GM19193 (cell line): Measurements from ENCODE around the gene KLHL29.

Source experiments
- POLR2A ChIP-seq: IDR thresholded peaks from 4 replicates; pipeline ENCODE4 v1.6.1; 2011; ENCODE audit not compliant: insufficient read depth, insufficient read length; ENCODE audit errors: extremely low read depth

The KLHL29 gene

DNA sequence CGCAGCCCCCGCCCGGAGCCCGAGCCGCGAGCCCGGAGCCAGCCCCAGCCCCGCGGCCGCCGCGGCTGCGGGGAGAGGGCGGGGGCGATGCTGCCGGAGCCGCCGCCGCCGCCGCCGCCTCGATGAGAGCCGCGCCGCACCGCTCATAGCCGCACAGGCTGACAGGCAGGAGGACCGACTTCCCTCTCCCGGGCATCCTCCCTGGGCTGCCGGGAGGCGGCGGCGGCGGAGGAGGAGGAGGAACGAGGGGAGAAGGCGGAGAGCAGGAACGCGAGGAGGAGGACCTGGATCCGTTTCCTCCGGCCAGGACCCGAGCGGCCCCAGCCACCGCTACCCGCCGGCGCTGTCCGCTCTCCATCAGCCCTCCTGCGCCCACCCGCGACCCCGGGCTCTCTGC is 370 bp downstream of the KLHL29 start:
- TF ChIP-seq POLR2A, result no peak

DNA sequence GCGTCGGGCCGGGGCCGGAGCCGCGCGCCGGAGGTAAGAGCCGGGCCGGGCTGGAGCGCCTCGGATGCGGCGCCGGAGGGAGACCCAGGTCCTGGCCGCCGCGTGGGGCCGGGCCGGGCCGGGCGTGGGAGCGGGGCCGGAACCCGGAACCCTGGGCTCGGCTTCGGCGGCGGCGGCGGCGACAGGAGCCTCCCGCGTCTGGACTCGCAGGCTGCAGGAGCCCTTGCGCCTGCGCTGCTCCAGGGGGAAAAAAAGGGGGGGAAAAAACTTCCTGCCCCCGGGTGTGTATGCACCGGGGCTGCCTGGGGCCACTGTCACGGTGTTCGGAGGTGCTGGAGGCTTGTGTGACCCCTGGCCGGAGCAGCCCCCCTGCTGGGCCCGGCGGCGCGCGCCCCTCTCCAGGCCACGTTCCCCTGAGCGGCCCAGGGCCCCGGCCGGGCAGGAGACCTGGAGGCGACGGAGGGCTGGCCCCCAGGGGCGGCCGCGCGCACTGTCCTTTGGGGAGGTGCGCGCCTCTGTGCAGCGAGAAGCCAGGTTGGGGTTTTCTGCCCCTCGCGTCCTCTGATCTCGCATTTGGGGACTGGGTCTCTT is 864 bp downstream of the KLHL29 start:
- no peak for TF ChIP-seq POLR2A

DNA sequence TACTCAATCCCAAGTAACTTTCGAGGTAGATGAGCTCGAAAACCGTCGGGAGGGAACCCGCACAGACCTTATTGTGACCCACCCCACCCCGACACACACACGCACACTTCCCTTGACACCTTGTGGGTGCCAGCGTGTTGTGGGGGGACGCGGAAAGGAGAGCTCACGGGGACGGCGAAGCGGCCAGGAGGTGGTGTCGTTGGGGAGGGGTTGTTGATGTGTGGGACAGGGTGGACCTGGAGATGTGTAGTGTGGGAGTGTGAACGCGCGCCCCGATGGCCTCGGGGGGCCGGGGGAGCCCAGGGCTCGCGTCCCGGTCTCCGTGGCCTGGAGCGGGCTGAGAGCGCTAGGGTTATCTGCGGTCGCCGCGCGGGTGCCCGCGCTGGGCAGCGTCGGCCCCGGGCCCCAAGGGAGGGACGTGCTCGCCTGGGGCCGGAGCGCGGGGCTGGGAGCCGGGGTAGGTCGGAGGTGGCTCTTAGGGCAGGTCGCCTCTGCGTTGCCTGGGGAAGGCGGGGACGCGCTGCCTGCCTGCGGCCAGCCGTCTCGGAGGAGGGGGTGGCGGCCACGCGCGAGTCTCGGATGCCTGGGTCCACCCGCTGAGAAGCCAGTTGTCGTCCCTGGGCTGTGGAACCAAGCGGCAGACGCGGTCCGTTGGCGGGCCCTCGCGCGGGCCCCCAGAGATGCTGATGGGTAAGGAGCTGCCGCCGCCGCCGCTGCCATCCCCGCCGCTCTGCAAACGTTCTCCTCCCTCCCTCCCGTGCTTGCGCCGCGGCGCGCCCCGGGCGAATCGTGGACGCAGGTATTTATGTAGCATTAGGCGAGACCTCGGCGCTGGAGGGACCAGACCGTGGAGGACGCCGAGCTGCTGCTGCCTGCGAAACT is 1.6 kb downstream of the KLHL29 start:
- TF ChIP-seq POLR2A, result no peak

DNA sequence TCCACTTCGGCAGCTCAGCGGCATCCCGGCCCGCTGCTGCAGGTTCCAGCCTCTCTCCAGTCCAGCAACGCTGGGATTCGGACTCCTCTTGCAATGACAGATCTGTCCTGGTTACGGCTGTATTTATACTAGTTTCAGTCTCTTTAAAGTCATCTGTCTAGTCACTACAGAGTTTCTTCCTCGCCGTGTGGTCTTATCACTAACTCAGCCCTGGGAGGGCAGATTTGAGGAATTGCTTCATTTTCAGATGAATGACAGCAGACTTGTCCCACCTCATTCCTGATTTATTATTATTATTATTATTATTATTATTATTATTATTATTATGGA is 2.2 kb downstream of the KLHL29 start:
- no peak for TF ChIP-seq POLR2A

DNA sequence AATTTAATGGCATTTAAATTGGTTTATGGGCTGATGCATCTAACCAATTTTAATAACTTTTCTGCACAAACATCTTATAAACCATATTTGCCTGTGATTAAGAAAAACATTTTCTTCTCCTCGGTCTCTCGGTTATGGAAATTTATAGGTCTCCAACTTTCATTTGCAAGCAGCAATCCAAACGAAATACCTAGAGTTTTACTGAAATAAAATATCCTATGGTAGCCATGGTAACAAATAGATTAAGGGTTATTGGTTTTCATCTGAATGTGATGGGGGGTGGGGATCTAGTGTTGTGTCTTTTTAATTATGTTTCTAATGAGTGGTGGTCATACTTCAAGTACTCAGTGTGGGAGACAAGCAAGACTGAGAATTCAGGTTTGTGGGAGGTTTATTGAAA is 2.9 kb downstream of the KLHL29 start:
- TF ChIP-seq POLR2A, result no peak

DNA sequence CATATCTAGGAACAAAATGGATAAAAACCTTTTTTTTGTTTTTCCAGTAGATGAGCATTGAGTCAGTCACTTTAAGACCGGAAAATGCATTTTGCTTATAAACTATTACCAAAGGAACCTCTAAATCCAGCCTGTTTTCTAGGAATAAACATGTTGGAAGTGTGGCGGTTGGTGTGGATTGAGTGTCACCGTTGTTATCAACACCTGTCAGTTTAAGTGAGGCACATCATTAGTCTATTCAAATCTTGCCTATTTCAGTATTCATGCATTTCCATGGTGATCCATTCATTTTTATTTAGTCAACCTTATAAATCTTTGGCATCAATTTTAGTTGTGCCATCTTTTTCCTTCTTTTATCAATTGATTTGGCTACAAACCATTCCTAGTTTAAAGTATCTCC is 3.3 kb downstream of the KLHL29 start:
- TF ChIP-seq POLR2A, result no peak

DNA sequence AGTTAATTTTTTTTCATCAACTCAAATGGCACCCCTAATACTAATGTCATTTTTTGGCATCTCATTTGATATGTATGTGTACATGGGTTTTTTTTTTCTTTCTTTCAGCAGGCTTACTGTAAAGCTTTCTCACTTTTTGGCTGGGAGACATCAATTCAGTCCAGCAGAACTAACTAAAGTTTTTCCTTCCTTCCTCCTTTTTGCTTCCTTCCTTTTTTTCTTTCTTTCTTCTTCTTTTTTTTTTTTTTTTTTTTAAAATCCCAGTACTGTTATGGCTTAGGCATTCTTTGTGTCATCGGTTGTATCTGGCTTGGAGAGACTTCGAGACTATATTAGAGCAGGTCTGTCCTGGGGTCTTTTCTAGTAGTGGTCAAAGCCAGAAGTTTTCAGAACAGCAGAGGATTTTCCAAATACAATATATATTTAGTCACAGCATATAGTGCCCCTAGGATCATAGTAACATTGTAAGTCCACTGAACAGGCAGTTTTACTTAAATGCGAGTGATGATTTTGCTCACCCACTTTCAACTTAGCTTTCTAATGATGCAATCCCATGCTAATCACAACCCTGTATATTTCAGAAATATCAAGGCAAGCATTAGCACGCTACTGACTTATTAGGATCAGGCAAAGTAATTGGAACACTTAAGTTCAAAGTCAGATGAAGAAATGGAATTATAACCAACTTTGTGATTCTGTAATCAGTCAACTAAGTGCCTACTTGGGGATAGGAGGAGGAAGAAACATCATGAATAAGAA is 4.0 kb downstream of the KLHL29 start:
- TF ChIP-seq POLR2A, result no peak

DNA sequence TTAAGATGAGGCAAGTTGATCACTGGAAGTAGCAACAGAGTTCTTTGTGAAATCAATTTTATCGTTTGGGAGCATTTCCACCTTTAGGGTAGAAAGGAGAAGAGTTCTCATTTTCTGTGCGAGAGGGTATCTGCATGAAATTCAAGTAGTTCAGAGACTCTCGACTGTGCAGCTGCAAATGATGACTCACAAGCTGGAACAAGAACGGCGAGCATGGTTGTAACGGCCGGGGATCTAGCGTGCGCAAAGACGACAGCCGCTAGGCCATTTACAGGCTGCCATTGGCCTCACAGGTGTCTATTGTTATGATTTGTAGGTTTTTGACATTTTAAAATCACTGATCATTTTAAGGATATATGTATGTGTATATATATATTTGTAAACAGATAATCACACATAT is 5.2 kb downstream of the KLHL29 start:
- no peak for TF ChIP-seq POLR2A

DNA sequence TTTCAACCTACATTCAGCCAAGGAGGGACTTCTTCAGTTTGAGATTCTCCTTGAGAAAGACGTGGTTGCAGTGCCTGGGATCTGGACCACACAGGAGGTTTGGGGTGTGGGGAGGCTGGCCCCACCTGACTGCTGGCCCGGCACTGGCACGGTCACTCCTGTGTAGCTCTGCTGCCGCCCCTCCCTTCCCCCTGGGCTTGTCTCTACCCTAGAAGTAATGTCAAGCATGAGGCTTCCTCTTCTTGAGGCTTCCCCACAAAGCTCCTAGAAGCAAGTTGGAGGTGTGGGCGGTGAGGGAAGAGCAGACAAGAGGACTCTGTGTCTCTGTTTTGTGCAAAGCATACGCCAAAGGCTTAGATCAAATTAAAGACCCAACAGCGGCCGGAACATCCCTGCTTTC is 8.7 kb downstream of the KLHL29 start:
- no peak for TF ChIP-seq POLR2A

DNA sequence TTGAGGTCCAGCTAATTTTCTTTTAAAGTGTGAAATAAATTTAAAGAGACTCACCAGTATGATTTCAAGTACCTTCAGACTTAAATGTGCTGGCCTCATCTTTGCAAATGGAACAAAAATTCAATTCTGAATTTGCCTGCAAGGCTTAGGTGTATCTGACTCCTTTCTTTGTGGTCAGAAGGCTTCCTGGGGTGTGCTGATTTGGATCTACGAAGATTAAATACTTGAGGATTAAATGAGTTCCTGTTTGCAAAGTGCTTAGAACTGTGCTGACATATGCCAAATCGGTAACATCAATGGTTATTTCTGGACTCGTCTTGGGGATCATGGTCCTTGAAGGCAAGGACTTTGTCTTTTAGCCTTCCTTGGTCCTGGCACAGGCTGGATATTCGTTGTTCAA is 9.7 kb downstream of the KLHL29 start:
- TF ChIP-seq POLR2A, result no peak

DNA sequence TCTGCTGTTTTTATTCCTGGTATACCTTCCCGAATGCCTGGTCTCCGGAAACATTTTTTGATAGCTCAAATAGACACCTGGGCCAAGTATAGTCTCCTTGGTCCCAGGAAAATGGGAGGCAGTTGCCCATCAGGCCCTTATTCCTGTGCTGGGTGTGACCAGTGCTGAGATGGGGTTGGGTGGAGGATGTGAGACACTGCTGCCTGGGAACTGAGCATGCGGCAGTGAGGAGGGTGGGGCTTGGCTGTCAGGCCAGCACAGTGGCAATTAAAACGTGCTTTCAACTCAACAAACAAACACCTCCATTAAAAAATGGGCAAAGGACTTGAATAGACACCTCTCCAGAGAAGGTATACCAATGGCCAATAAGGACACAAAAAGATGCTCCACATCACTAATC is 12.5 kb downstream of the KLHL29 start:
- no peak for TF ChIP-seq POLR2A

DNA sequence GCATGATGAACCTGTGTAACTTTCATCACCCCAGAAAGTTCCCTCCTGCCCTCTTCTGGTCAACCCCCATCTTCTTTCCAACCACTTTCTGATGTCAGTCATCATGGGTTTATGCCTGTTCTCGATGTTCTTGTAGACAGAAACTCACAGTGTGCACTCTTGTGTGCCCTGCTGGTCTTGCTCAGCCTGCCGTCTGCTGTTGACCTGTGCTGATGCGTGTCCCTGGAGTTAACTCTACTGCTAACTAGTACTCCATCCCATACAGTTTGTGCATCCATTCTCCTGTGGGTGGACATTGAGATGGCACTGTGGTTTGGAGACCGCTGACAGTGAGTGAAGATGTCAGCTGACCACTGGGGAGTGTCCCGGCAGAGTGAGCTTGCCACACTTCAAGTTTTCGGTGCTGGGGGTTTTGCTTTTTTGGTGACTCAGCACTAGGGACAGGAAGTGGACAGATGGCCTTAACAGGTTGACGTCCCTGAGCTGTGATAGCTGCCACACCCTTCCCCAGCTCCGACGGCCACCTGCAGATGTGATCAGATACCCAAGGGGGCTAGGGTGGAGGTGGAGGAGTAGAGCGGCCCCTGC is 14.8 kb downstream of the KLHL29 start:
- no peak for TF ChIP-seq POLR2A

DNA sequence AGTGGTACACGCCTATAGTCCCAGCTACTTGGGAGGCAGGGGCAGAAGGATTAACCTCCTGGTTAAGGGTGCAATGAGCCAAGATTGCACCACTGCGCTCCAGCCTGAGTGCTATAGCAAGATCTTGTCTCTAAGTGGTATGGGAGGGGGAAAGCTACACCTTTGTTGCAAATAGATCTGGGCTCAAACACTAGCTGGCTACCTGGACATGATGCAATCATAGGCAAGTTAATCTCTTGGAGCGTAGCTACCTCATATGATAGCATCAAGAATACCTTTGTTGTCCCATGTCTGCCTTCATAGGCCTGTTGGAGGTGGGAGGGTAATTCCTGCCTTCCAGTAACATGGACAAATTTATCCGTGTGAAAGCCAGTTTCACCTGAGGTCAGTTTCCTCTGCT is 15.7 kb downstream of the KLHL29 start:
- no peak for TF ChIP-seq POLR2A

DNA sequence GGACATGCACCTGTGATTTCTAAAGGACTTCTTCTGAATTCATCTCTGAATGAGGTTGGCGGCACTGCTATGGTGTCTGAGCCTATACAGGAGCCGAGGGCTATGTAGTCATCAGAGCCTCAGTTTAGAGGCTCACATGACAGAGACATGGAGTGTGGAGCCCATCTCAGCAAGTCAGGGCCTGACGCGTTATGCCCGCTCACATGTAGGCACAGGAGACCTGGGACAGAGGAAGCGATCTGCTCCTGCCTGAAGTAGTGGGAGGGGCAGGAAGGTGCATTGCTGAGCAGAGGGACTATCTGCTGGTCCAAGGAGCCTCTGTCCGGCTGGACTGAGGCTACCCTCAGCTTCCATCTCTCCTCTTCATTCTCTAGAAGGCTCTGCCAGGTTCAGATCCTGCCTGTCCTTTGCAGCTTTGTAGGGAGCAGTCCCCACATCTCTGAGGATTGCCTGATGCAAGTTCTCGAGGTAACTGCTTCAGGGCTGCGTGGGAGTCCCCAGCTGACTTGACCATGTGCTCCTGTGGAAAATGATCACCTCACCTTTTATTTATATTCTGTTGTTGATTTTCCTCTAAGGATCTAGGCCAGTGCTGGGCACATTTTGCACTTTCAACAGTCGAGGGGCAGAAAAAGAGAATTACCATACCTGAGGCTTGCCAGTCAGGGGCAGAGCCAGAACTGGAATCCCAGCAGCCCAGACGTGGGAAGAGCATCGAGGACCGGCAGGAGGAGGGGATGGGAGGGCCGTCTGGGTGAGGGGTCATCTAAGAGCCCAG is 16.6 kb downstream of the KLHL29 start:
- TF ChIP-seq POLR2A, result no peak
